Gastrocnemius medialis (tissue), 4 donors: ENCODE data around the gene MRPS30. TPM values are rescaled to one million over a fixed set of nuclear protein-coding genes. Genes with fewer than 3 reads are reported as not detected.

Experiments used
- ATAC-seq, 2 donors: fragments of 150-250 bp; one replicate each; pipeline ENCODE4 v1.9.1; 2016
- DNase-seq, 2 donors: peaks; one replicate each; pipeline ENCODE4 v3.0.0-alpha.2; 2019
- H3K27ac ChIP-seq, 4 donors: fragments of 200-600 bp; sonication (generic); 1 replicate in 1 of 4; 2 replicates in 3 of 4; pipeline ENCODE4 v1.5.1; 2016 to 2018; ENCODE audit warnings: mild to moderate bottlenecking in 2 of 4, moderate library complexity in 1 of 4
- H3K27me3 ChIP-seq, 3 donors: fragments of 200-600 bp; sonication (generic) in 2 of 3; 1 replicate in 1 of 3; 2 replicates in 2 of 3; pipeline versions ENCODE4 v1.5.1 to v1.6.0; 2016 to 2019; ENCODE audit warnings: mild to moderate bottlenecking in 1 of 3, moderate library complexity in 1 of 3
- H3K36me3 ChIP-seq, 2 donors: fragments of 200-600 bp; sonication (generic) in 1 of 2; one replicate each; pipeline ENCODE4 v1.5.1; 2017 to 2018
- H3K4me1 ChIP-seq, 2 donors: fragments of 200-600 bp; sonication (generic) in 1 of 2; one replicate each; pipeline ENCODE4 v1.5.1; 2016 to 2017; ENCODE audit warnings: mild to moderate bottlenecking in 2 of 2
- H3K4me3 ChIP-seq, 4 donors: fragments of 200-600 bp; sonication (generic) in 3 of 4; 1 replicate in 1 of 4; 2 replicates in 3 of 4; pipeline ENCODE4 v1.5.1; 2016 to 2019; ENCODE audit warnings: mild to moderate bottlenecking in 2 of 4
- H3K9me3 ChIP-seq, 3 donors: fragments of 200-600 bp; sonication (generic) in 2 of 3; 1 replicate in 1 of 3; 2 replicates in 2 of 3; pipeline ENCODE4 v1.5.1; 2016 to 2019
- CTCF ChIP-seq, 5 experiments: fragments of 450-650 bp in 3 of 5; fragments of 200-600 bp in 2 of 5; sonication (generic) in 2 of 5; IDR thresholded peaks in 4 of 5; conservative IDR thresholded peaks in 1 of 5; 1 replicate in 4 of 5; 2 replicates in 1 of 5; pipeline ENCODE4 v1.5.1; 2016 to 2019; ENCODE audit warnings: antibody characterized with exemption in 5 of 5, mild to moderate bottlenecking in 3 of 5, moderate library complexity in 3 of 5
- POLR2A ChIP-seq, 2 donors: fragments of 450-650 bp; IDR thresholded peaks; one replicate each; pipeline ENCODE4 v1.6.1; 2017; ENCODE audit warnings: antibody characterized with exemption in 2 of 2, mild to moderate bottlenecking in 2 of 2, moderate library complexity in 2 of 2
- in situ Hi-C, 4 donors: fragments of 200-750 bp; cut with MboI; loops; one replicate each; pipeline versions ENCODE4 v1.15.0 to v1.8.0; 2017; ENCODE audit warnings: low sequenced_read_pairs in 4 of 4
- intact Hi-C: fragments of 100-400 bp; cut with DNase I; formaldehyde crosslinking; loops from one replicate; pipeline ENCODE4 v1.15.1; 2023; ENCODE audit warnings: low total_unique reads
- total RNA-seq, 4 donors: library from RNA; depleted of rRNA; stranded (reverse); fragments of >200 nt; gene quantifications; one replicate each; pipeline versions ENCODE4 v1.1.0 to v1.2.3, GENCODE V29; 2016

The MRPS30 gene
- total RNA-seq, 4 donors from 2014 or later: 95.2 to 141 (median 116) TPM

GRCh38 chr5:44794371-44794770 is 14.4 kb upstream of the MRPS30 start:
- no peaks in the 10 kb centered on the region for H3K27me3 ChIP-seq
- H3K36me3 ChIP-seq: no peaks in the 10 kb centered on the region
- no peaks in the 10 kb centered on the region for H3K4me1 ChIP-seq
- in situ Hi-C loops: loop anchor here in 1 of 4 donors (25.0 kb wide), 1 partner anchor 1057 kb away; no protein-coding TSS in a partner anchor
- intact Hi-C loops: no loop called here
- DNase-seq (no peak), ATAC-seq (no peak)
- no peak overlapping the region for H3K27ac ChIP-seq
- H3K9me3 ChIP-seq: no peaks in the 10 kb centered on the region
- TF ChIP-seq CTCF (IDR thresholded peaks at IDR 0.05 in 4 of 5, conservative IDR thresholded peaks at IDR 0.05 in 1 of 5) (no peak), POLR2A (IDR thresholded peaks at IDR 0.05) (no peak)
- H3K4me3 ChIP-seq: no peak overlapping the region

GRCh38 chr5:44795496-44795895 is 13.3 kb upstream of the MRPS30 start:
- Histone ChIP-seq H3K27me3 (no peaks in the 10 kb centered on the region), H3K27ac (no peak overlapping the region), H3K36me3 (no peaks in the 10 kb centered on the region), H3K4me3 (no peak overlapping the region), H3K4me1 (no peaks in the 10 kb centered on the region), H3K9me3 (no peaks in the 10 kb centered on the region)
- TF ChIP-seq POLR2A (IDR thresholded peaks at IDR 0.05) (no peak), CTCF (IDR thresholded peaks at IDR 0.05 in 4 of 5, conservative IDR thresholded peaks at IDR 0.05 in 1 of 5) (no peak)
- DNase-seq (no peak), ATAC-seq (no peak)
- intact Hi-C loops (no loop called here), in situ Hi-C loops (loop anchor here in 1 of 4 donors (25.0 kb wide), 1 partner anchor 1058 kb away; no protein-coding TSS in a partner anchor)

- in situ Hi-C loops (loop anchor here in 1 of 4 donors (25.0 kb wide), 1 partner anchor 1061 kb away; no protein-coding TSS in a partner anchor), intact Hi-C loops (no loop called here)
- DNase-seq (no peak), ATAC-seq (no peak)
- Histone ChIP-seq H3K9me3 (no peaks in the 10 kb centered on the region), H3K36me3 (no peaks in the 10 kb centered on the region), H3K4me1 (no peaks in the 10 kb centered on the region), H3K27ac (no peak overlapping the region), H3K27me3 (no peaks in the 10 kb centered on the region), H3K4me3 (no peak overlapping the region)
- TF ChIP-seq POLR2A (IDR thresholded peaks at IDR 0.05) (no peak), CTCF (IDR thresholded peaks at IDR 0.05 in 4 of 5, conservative IDR thresholded peaks at IDR 0.05 in 1 of 5) (no peak)
Observed at GRCh38 chr5:44797841-44798240, 10.9 kb upstream of the MRPS30 start.

GRCh38 chr5:44801992-44802391 is 6.8 kb upstream of the MRPS30 start:
- intact Hi-C loops: no loop called here
- Histone ChIP-seq H3K36me3 (no peaks in the 10 kb centered on the region), H3K9me3 (no peaks in the 10 kb centered on the region), H3K27me3 (no peaks in the 10 kb centered on the region), H3K27ac (no peak overlapping the region), H3K4me3 (no peak overlapping the region), H3K4me1 (no peaks in the 10 kb centered on the region)
- no peak for TF ChIP-seq CTCF (IDR thresholded peaks at IDR 0.05 in 4 of 5, conservative IDR thresholded peaks at IDR 0.05 in 1 of 5)
- TF ChIP-seq POLR2A (IDR thresholded peaks at IDR 0.05): no peak
- ATAC-seq (no peak), DNase-seq (no peak)
- in situ Hi-C loops: loop anchor here in 1 of 4 donors (25.0 kb wide), 1 partner anchor 1315 kb away; the partner anchor contains the start of gene TMEM267

GRCh38 chr5:44806608-44807007 is 2.1 kb upstream of the MRPS30 start:
- Histone ChIP-seq H3K4me1 (peaks cover 18 to 20% of the 10 kb centered on the region in 2 donors), H3K27ac (no peak overlapping the region), H3K9me3 (no peaks in the 10 kb centered on the region), H3K27me3 (no peaks in the 10 kb centered on the region), H3K4me3 (no peak overlapping the region), H3K36me3 (peaks cover 0 to 7% of the 10 kb centered on the region in 2 donors)
- in situ Hi-C loops: loop anchor here in 1 of 4 donors (25.0 kb wide), 1 partner anchor 1319 kb away; the partner anchor contains the start of gene TMEM267
- no peak for TF ChIP-seq CTCF (IDR thresholded peaks at IDR 0.05 in 4 of 5, conservative IDR thresholded peaks at IDR 0.05 in 1 of 5)
- no peak for TF ChIP-seq POLR2A (IDR thresholded peaks at IDR 0.05)
- ATAC-seq (no peak), DNase-seq (no peak)
- intact Hi-C loops: no loop called here
